Measurements from ENCODE around the gene PSMA8.
"Not testable (repeated sequence)": the region's sequence is repeated elsewhere in the genome, so short reads cannot be mapped to it uniquely, and the experiment has no call there.

Gene PSMA8

DNA sequence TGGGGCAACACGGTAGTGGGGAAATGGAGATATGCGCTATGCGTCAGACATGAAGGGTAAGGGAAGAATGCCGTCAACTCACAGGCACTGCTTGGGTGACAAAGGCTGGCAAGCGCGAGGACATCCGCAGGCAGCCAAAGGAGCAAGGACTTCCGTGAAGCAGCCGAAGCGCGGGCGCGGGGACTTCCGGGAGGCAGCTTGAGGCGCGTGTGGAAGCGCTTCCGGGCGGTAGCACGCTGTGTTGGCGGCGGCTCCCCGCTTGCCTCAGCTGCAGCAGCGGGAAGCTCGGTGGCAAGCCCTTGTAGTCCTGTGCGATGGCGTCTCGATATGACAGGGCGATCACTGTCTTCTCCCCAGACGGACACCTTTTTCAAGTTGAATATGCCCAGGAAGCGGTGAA lies at the start of gene PSMA8:
Gene PSMA8 (plus strand): TSS at position 218 of the 400 bp plus-strand sequence. CDS start 97 bp downstream, at position 315.
- DNase-seq: no peak

DNA sequence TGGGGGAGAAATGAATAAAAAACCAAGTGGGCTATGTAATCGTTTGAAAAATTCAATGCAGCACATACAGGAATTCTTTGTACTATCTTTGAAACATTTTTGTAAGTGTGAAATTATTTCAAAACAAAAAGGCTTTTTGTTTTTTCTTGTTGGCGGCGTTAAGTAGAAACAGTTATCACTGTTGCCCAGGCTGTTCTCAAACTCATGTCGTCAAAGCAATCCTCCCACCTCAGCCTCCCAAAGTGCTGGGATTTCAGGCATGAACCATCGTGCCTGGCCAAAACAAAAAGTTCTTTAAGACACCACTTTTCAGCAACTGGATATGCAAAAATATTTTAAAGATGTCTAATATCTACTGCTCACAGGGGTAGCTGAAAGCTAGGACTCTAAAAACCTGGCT lies 48.6 kb upstream of the PSMA8 start:
- DNase-seq: no peak

DNA sequence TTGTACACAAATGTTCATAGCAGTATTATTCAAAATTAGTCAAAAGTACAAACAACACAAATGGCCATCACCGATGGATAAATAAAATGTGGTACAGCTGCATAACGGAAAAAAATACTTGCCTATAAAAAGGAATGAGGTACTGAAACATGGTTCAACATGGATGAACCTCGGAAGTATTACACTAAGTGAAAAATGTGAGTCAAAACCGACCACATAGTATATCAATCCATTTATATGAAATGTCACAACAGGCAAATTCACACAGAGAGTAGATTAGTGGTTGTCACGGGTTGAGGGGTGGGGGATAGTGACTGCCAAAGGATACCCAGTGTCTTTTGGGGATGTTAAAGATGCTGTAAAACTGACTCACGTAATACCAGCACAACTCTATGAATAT lies 46.7 kb upstream of the PSMA8 start:
- no peak for DNase-seq

DNA sequence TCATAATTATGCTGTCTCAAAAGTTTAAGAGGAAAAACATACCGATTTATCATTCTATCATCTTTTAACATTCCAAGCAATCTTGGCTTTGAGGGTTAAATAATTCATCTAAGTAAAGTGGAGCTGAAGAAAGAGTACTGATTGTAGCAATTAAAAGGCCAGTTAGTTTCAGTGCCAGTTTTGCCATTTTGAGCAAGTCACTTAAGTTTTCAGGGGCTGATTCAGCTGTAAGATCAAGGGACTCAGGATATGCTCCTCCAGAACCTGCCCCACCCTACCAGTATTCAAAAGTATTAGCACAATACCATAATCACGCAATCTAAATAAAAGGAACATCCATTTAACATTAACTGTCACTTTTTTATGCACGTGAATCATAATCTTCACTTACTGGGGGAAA lies 45.2 kb upstream of the PSMA8 start:
- no peak for DNase-seq

DNA sequence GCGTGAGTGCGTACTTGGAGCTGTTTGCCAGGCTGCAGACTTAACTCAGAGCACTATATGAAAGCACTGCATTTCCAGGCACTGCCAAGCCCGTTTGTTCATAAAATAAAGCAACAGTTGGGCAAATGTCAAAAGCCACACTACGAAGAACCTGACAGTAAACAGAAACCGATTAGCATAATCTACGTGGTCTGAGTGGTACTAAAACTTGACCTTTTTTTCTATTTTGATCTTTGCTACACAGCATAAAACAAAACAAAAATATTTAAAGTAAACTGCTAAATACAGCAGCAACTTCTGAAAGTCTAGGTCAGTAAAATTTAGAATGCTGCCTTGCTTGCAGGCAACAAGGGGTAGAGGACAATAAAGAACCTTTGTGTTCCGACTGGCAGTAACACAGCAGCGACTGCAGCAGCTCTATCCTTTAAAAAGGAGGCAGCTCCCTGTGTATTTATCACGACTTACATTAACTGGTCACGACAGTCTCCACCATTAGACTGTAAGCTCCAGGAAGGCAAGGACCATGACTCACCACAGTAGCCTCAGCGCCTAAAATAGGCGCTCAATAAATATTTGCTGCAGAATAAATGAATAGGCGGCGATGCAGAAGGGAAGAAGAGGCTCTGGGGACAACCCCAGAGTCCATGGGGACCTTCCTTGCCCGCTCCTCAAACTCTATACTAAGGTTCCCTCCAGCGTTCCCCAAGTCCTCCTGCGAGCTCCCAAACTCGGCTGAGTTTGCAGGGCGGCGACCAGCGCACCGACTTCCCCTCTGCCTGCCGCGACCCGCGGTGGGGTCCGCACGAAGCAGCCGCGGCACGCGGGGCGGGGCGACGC lies 44.2 kb upstream of the PSMA8 start:
- no peak for DNase-seq

DNA sequence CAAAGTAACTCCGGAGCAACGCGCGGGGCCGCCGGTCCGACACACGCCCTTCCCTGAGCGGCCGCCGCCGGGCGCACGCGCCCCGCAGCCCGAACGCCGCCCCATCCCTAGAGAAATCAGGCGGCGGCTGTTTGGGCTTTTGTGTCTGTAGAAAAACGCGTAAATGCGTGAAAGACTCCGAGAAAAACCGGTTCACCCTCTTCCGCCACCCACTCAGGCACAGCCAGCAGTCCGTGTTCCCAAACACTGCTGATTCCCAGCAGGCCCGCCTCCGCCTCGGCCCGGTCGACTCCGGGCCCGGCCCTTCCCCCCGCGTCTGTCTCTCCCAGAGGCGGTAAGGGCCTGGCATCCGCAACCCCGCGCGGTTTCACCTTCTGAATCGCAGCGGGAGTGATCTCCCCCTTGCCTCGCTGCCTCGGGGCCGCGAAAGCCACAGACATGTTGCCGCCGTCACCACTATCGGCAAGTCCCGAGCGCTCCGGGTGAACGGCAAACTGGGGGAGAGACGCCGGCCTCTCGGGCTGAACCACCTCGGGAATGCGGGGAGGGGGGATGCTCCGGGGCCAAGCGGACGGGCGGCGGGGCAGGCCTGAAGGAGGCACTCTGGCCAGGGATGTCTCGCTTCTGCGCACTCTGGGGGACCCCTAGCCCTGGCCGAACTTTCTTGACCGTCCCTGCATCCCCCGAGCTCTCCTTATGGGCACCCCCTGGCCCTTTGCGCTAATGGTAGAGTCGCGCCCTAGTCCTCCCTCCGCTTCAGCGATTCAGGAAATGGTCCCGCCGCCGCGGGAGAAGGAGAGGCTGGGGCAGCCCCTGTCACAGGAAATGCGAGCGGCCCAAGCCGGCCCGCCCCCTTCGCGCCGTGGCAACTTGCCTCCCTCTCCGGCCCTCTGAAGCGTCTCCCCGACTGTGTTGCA lies 43.3 kb upstream of the PSMA8 start, which contains the start of gene SS18:
Gene SS18 (minus strand): TSS at position 484 of the 917 bp plus-strand sequence. CDS start 44 bp downstream, at position 440.
- DNase-seq: peak; percentile 75

DNA sequence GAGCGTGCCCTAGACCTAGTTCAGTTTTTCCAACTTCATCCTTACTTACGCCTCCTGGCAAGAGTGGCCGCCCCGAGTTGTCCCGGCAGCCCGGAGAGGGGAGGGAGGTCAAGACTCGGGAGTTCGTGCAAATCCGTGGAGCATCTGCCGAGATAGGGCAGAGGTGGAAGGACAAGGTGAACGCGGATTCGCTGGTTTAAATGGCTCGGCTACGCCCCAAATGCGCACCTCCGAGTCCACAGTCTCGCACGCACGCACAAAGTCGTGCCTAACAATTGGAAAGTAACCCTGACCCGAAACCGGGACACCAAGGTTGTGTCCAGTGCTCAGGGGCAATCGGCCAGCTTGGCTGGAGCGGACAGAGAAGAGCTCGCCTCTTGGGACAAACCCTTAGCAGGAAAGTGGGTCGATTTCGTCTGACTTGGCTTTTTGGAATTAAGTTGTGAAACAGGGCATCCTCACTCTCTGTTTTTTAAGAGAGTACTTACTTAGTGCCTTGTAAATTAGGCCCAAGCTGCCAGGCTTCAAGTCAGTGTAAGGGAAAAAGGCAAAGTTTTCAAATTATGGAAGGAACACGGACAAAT lies 42.5 kb upstream of the PSMA8 start:
- no peak for DNase-seq

- no peak for DNase-seq
Observed at GRCh38 chr18:26096852-26097251, 36.8 kb upstream of the PSMA8 start.

- no peak for DNase-seq
Observed at GRCh38 chr18:26097563-26097962, 36.1 kb upstream of the PSMA8 start.

DNA sequence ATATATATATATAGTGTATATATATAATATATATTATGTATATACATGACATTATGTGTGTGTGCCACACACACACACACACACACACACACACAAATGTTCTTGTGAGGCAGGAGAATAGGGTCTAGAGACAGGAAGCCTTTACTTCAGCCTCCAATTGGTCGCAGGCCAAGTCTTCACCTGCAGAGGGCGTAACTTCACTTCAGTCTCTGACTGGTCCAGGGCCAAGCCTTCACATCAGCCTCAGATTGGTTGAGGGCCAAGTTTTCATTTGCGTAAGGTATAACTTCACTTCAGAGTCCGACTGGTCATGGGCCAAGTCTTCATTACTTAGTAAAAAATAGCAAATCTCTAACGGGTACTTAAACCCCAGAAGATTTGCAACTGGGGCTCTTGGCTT lies 30.1 kb upstream of the PSMA8 start:
- no peak for DNase-seq

DNA sequence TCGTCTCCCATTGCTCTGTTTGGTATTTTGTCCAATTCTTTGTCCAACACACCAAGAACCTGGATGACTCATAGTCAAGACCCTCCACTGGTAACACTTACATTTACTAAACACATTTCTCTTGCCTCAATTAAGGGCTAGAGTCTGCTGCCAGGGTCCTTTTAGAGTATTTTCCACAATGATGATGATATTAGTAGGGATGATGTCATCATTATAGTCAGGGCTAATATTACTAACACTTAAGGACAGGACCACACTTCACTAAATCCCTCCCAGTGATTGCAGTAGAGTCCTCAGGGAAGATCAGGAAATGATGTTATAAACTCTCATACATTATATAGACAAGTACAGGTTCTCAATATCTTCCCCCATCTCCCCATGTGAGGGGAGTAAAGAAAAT lies 29.6 kb upstream of the PSMA8 start:
- DNase-seq: no peak

GRCh38 chr18:26119246-26119645 lies 14.4 kb upstream of the PSMA8 start:
- no peak for DNase-seq

DNA sequence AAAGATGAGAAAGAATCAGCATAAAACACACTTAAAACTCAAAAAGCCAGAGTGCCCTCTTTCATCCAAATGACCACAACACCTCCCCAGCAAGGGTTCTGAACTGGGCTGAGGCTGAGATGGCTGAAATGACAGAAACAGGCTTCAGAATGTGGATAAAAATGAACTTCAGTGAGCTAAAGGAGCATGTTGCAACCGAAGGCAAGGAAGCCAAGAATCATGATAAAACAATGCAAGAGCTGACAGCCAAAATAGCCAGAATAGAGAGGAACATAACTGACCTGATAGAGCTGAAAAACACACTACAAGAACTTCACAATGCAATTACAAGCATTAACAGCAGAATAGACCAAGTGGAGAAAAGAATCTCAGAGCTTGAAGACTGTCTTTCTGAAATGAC lies 12.2 kb upstream of the PSMA8 start:
- DNase-seq: no peak

GRCh38 chr18:26121994-26122393 lies 11.7 kb upstream of the PSMA8 start:
- DNase-seq: not testable (repeated sequence)

DNA sequence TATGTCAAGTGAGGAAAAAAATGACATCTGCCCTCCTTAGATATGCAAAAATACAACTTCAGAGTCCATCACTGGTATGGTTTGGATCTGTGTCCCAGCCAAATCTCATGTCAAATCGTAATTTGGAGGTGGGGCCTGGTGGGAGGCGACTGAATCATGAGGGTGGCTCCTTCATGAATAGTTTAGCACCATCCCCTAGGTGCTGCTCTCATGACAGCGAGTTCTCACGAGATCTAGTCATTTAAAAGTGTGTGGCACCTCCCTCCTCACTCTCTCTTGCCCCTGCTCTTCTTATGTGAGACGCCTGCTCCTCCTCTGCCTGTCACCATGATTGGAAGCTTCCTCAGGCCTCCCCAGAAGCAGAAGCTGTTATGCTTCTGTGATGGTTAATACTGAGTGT lies 5.9 kb upstream of the PSMA8 start:
- no peak for DNase-seq

DNA sequence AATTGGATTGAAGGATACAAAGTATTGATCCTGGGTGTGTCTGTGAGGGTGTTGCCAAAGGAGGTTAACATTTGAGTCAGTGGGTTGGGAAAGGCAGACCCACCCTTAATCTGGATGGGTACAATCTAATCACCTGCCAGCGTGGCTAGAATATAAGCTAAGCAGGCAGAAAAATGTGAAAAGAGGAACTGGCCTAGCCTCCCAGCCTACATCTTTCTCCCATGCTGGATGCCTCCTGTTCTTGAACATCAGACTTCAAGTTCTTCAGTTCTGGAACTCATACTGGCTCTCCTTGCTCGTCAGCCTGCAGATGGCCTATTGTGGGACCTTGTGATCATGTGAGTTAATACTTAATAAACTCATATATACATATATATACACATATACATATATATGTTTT lies 5.5 kb upstream of the PSMA8 start:
- not testable (repeated sequence) for DNase-seq

DNA sequence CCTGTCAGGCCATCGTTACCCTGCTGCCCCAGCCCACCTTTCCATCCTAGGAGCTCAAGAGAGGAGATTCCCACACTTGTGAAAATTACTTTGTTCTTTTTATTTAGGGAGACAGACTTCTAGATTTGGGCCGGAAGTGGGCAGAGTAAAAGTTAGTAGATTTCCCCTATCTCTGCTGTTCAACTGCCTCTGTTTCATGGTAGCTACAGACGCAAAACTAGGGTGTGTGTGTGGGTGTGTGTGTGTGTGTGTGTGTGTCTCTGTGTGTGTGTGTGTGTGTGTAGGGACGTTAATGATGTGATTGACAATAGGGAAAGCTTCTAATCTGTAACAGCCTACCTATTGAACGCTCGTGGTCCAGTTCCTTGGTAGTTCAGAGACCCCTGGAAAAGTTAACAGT lies 438 bp downstream of the PSMA8 start:
- no peak for DNase-seq

DNA sequence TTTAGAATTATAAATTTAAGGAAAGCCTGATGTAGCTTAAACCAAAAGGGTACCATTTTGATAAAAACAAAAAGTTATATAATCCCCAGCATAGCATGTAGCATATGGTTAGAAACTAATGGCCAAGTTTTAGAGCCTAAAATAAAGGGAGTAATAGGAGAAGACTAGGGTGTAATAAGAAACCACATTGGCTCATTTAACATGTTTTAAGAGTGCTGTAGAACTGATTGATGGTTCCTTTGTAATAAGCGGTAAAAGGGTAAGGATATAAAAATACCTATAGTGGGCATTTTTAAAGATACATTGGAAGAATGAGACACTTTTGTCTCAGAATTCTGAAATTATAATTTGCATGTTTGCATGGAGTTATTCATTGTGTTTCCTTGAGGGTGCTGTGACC lies 1.9 kb downstream of the PSMA8 start:
- DNase-seq: no peak

- no peak for DNase-seq
Observed at GRCh38 chr18:26157326-26157725, 23.7 kb downstream of the PSMA8 start.

DNA sequence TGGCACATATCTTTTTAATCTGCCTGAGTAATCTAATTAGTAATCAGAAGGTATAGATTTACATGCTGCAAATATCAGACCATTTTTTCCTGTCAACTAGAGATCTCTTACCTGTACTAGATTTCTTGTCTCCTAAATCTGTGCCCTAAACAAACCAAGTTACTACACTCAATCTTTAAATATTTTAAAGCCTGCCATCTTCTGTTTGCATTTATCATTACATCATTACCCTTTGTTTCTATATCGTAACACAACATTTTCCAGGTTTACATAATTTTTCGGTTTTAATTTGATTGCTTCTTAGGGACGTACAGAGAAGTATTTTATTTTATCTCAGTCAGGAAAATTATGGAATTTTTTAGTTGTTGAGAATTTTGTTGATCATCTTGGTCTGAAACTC lies 25.7 kb downstream of the PSMA8 start:
- no peak for DNase-seq

- DNase-seq: no peak
Observed at GRCh38 chr18:26164571-26164970, 30.9 kb downstream of the PSMA8 start.

DNA sequence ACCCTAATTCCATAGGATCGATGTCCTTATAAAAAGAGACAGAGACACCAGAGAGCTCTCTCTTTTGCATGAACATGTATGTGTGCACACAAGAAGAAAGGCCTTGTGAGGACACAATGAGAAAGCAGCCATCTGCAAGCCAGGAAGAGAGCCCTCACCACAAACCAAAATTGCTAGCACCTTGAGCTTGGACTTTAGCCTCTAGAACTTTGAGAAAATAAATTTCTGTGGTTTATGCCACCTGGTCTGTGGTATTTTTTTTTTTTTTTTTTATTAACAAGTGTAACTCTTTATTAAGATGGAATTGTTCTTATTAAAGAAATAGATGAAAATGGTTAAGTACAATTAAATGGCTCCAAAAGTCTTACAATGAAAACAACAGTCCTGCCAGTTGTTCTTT lies 33.9 kb downstream of the PSMA8 start:
- DNase-seq: not testable (repeated sequence)

DNA sequence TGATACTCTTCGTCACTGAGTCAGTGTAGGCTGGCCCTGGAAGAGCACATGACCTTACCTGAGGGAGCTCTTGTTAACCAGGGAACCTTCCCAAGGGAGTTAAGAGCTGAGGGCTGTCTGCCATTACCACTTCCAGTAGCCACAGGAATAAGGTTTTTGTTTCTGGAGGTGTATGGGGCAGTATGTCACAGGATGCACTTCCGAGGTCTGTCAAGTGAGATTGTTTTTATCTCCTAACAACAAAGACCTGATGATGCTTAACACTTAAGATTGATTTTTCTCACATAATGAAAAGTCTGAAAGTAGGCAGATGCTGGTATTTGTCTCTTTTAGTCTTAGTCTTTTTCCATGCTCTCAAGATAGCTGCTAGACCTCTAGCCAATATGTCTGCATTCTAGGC lies 41.8 kb downstream of the PSMA8 start:
- DNase-seq: no peak

GRCh38 chr18:26176134-26176533 lies 42.5 kb downstream of the PSMA8 start:
- no peak for DNase-seq
